ENCODE results near the gene ELMO1.

The ELMO1 gene

DNA sequence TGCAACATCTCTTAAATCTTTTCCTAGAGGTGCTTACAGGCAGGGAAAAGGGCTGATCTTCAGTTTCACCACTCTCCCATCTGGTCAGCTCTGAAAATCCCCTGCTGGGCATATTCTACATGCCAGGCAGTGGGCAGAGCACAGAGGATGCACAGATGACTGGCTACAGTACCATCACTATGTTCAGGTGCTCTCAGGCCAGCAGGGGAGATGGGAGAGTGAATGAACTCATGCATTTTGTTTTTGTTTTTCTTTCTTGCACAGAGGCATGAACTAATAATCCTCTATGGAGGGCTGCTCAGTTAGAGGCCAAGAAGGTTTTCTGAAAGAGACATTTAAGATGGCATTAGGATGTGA, 19.3 kb downstream of the ELMO1 start:
- no peak overlapping the region for H3K4me3 Mint-ChIP-seq
- H3K36me3 Mint-ChIP-seq, result peaks cover 12% of the 10 kb centered on the region
- peaks cover 67% of the 10 kb centered on the region for H3K4me1 Mint-ChIP-seq
- H3K9me3 Mint-ChIP-seq, result no peaks in the 10 kb centered on the region
- no peaks in the 10 kb centered on the region for H3K27me3 Mint-ChIP-seq
- H3K27ac Mint-ChIP-seq, result peak overlapping the region; percentile 13

DNA sequence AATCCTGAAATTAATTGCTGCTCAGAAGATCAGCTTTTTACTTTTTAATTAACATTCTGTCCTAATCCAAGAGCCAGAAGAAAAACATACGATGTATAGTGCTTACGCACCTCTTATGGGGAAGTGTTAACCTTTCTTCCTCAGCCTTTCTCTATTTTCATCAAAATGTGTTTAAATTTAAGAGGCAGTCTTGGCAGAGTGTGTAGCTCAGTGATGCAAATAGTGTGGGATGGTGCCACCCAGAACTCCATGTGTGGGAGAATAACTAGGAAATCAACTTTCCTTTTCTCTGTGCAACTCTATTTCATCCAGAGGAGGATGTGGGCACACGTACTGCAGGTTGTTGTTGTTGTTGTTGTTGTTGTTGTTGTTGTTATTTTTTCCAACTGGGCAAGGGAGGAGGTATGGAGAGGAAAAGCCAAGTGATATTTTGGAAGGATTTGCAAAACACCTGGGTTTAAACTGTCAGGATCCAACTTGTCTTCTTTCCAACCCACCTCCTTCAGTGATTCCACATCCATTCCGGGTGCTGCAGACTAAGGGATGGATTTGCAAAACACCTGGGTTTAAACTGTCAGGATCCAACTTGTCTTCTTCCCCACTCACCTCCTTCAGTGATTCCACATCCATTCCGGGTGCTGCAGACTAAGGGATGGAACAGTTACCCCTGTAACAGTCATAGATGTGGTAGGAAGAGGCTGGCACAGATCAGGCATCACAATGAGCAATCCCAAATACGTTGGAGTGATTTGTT, 19.8 kb downstream of the ELMO1 start:
- Mint-ChIP-seq H3K27me3 (no peaks in the 10 kb centered on the region), H3K4me1 (peaks cover 67% of the 10 kb centered on the region), H3K9me3 (no peaks in the 10 kb centered on the region), H3K36me3 (peaks cover 12% of the 10 kb centered on the region), H3K4me3 (no peak overlapping the region), H3K27ac (no peak overlapping the region)

DNA sequence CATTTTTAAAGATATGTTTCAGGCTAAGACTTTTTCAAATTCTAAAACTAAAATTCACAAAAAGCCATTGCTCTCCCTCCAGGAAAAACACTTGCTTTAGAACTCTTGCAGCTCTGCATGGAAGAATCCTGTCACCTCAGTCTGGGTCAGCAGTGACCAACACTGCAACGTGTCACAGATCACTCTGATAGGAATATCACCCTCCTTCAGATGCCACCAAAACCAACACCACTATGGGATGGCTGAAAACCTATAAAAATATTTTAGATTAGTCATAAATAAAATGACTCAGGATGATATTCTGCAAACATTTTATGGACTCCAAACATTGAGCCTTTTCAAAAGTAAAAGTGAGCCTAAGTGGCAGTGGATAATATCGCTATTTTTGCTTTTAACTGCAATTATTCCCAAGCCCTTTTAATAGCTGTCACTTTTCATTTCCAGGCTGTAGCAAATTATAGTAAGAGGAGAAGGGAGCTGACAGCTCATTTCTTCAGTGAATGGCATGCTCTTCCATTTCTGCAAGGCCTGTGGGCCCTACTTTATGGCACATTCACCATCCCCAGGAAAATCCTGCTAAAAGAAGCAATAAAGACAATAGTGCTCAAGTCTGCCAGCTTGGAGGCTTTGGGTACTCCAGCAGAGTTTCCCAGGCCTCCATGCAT, 21.3 kb downstream of the ELMO1 start:
- Mint-ChIP-seq H3K27ac (no peak overlapping the region), H3K9me3 (no peaks in the 10 kb centered on the region), H3K36me3 (peaks cover 14% of the 10 kb centered on the region), H3K4me1 (peaks cover 55% of the 10 kb centered on the region), H3K27me3 (no peaks in the 10 kb centered on the region), H3K4me3 (no peak overlapping the region)

DNA sequence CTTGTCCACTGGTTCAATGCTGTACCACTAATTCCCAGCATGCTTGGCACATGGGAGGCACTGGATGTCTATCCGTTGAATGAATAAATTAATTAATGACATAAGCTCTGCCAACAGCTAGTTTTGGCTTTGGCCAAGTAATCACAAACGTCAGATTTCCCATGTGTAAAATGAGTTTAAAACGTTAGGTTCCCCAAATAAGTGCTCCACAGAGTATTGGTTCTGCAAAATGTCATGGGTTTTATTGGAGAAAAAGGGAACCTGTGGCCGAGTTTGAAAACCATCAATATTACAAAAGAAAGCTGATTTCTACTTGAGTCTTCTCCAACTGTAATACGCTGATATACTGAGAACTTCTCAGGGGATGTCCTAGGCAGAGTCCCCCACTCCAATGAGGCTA, 23.2 kb downstream of the ELMO1 start:
- Mint-ChIP-seq H3K9me3 (no peaks in the 10 kb centered on the region), H3K27me3 (no peaks in the 10 kb centered on the region), H3K27ac (no peak overlapping the region), H3K4me1 (peaks cover 62% of the 10 kb centered on the region), H3K4me3 (no peak overlapping the region), H3K36me3 (peaks cover 14% of the 10 kb centered on the region)

DNA sequence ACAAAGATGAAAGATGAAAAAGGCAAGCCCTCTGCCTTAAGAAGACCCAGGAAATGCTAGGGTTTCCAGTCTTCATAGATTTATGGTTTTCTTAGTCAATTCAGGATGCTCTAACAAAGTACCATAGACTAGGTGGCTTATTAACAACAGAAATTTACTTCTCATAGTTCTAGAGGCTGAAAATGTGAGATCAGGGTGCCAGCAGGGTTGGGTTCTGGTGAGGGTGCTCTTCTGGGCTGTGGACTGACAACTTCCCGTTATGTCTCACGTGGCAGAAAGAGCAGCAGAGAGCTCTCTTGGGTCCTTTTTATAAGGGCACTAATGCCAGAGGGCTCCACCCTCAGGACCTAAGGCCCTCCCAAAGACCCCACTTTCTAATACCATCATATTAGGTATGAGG, 23.7 kb downstream of the ELMO1 start:
- Mint-ChIP-seq H3K9me3 (no peaks in the 10 kb centered on the region), H3K27me3 (no peaks in the 10 kb centered on the region), H3K27ac (no peak overlapping the region), H3K4me1 (peaks cover 62% of the 10 kb centered on the region), H3K36me3 (peaks cover 14% of the 10 kb centered on the region), H3K4me3 (no peak overlapping the region)

DNA sequence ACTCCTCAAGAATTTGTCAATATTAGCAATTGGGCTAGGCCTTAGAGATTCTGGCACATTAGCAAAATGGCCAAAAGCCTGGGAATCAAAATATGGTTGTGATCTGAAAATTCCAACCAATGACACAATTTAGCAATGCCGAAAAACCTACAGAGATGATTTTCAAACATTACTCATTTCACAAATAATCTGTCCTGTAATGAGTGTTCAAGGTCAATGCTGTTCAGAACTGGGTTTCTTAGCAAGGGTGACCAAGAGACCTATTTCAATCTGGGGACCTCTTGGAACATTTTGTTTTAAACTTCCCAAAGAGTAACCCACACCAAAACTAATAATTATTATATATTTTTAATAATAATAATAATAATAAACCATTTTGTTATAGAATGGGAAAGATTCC, 24.1 kb downstream of the ELMO1 start:
- Mint-ChIP-seq H3K4me3 (no peak overlapping the region), H3K27me3 (no peaks in the 10 kb centered on the region), H3K36me3 (peaks cover 13% of the 10 kb centered on the region), H3K9me3 (no peaks in the 10 kb centered on the region), H3K27ac (no peak overlapping the region), H3K4me1 (peaks cover 62% of the 10 kb centered on the region)

DNA sequence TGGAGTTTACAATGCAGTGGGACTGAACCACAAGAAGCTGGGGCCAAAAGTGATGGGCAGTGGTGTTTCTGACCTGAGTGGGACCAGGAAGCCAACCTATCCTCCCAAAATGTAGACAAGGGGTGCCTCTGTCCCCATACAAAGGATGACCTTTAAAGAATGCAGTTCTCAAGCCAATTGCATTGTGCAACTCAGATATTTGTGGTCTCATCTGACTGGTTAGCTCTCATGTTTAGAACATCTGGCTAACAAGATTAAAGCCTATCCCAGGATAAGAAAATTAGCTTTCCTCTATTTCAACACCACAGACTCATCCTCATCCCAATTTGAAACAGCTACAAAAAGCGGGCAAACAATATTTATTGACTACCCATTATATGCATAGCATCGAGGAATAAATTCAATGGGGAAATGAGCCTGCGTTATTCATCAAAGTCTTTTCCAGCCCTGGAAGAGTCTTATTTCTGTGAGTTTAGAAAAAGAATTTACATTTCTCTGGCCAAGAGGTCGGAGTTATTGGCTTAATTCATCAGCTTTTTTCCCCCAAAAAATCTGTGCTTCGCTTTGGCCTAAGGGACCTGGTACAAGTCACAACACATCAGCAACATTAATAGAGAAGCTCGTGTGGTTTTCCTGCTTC, 26.7 kb downstream of the ELMO1 start:
- no peaks in the 10 kb centered on the region for H3K9me3 Mint-ChIP-seq
- no peaks in the 10 kb centered on the region for H3K27me3 Mint-ChIP-seq
- peaks cover 59% of the 10 kb centered on the region for H3K4me1 Mint-ChIP-seq
- H3K36me3 Mint-ChIP-seq, result peaks cover 7% of the 10 kb centered on the region
- H3K27ac Mint-ChIP-seq, result no peak overlapping the region
- no peak overlapping the region for H3K4me3 Mint-ChIP-seq

DNA sequence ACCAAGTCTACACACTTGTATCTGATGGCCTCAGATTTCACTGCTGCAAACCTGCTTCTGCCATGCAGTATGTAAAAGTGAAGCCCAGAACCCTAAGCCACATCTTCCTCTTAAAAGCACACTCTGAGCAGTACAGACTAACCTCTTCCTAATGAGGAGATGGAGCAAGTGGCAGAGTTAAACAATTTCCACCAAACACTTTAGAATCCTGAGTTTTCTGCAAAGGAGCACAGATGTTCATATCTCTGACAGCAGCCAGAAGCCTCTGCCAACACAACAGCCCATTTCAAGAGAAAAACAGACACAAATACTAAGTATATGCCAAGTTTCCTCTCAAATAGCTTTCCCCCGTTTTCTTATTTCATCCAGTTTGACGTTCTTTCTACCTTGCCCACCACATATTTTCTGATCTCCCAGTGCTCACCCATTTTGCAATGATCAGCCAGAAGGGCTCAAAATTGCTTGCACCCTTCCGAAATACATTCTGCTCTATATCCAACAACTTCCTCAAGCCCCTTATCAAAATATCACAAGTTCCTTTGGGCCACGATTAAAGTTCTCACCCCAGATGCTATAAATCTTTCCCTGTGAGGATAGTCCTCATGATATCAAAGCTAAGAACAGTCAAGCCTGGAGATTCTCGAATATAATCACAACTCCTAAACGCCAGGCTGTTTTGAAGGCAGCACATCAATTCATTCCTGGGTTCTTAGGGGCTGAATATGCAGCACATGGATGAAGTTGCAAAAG, 27.5 kb downstream of the ELMO1 start:
- H3K27me3 Mint-ChIP-seq, result no peaks in the 10 kb centered on the region
- peaks cover 6% of the 10 kb centered on the region for H3K36me3 Mint-ChIP-seq
- H3K4me3 Mint-ChIP-seq, result no peak overlapping the region
- H3K27ac Mint-ChIP-seq, result no peak overlapping the region
- H3K9me3 Mint-ChIP-seq, result no peaks in the 10 kb centered on the region
- peaks cover 59% of the 10 kb centered on the region for H3K4me1 Mint-ChIP-seq

DNA sequence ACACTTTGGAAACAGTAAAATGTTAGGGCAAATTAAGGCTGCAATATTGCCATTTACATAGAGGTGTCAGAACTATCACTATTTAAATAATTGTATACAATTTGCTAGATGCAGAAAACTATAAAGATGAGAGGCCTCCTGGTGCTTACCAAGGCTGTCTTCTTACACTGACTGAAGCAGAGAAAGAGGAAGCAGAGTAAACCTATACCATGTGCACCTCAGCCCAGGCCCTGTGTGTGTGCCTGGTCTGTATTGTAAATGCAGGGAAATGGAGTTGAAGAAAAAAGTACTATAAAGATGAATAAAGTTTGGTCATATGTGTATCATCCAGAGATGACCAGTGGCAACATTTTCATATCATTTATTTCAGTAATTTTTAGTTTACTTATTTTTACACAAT, 29.2 kb downstream of the ELMO1 start:
- Mint-ChIP-seq H3K36me3 (peaks cover 8% of the 10 kb centered on the region), H3K4me1 (peaks cover 73% of the 10 kb centered on the region), H3K9me3 (no peaks in the 10 kb centered on the region), H3K4me3 (no peak overlapping the region), H3K27me3 (no peaks in the 10 kb centered on the region), H3K27ac (peak overlapping the region; percentile 57)

DNA sequence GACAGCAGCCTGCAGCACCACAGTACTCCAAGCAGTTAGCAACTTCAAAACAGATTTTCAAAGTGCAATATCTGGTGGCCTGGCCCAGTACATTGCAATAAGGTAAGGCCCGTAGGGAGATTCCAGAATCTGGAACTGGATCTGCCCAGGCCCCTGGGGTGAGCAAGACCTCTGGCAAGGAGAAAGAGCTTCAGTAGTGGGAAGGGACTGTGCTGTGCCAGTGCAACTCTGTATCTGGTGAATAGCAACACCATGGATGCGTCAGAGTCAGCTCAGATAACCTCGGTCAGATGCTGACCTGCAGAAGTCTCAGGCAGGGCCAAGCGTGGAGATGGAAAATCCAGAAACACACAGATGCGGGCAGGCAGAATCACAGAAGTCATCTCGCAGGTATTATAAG, 30.3 kb downstream of the ELMO1 start:
- H3K27ac Mint-ChIP-seq, result no peak overlapping the region
- peaks cover 8% of the 10 kb centered on the region for H3K36me3 Mint-ChIP-seq
- peaks cover 71% of the 10 kb centered on the region for H3K4me1 Mint-ChIP-seq
- no peak overlapping the region for H3K4me3 Mint-ChIP-seq
- H3K27me3 Mint-ChIP-seq, result no peaks in the 10 kb centered on the region
- peaks cover under 1% of the 10 kb centered on the region for H3K9me3 Mint-ChIP-seq

DNA sequence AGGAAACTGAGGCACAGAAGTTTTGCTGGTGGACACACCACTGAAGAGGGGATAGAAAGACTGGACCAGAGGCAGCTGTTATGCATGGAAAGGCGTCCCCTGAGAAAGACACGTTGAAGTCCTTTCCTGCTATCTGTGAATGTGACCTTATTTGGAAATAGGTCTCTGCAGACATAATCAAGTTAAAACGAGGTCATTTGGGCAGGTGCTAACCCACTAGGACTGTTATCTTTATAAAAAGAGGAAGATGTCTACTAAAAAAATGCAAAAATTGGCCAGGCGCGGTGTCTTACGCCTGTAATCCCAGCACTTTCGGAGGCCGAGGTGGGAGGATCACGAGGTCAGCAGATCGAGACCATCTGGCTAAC, 31.6 kb downstream of the ELMO1 start:
- peaks cover 14% of the 10 kb centered on the region for H3K36me3 Mint-ChIP-seq
- peaks cover 5% of the 10 kb centered on the region for H3K9me3 Mint-ChIP-seq
- no peak overlapping the region for H3K4me3 Mint-ChIP-seq
- no peaks in the 10 kb centered on the region for H3K27me3 Mint-ChIP-seq
- peaks cover 82% of the 10 kb centered on the region for H3K4me1 Mint-ChIP-seq
- no peak overlapping the region for H3K27ac Mint-ChIP-seq

DNA sequence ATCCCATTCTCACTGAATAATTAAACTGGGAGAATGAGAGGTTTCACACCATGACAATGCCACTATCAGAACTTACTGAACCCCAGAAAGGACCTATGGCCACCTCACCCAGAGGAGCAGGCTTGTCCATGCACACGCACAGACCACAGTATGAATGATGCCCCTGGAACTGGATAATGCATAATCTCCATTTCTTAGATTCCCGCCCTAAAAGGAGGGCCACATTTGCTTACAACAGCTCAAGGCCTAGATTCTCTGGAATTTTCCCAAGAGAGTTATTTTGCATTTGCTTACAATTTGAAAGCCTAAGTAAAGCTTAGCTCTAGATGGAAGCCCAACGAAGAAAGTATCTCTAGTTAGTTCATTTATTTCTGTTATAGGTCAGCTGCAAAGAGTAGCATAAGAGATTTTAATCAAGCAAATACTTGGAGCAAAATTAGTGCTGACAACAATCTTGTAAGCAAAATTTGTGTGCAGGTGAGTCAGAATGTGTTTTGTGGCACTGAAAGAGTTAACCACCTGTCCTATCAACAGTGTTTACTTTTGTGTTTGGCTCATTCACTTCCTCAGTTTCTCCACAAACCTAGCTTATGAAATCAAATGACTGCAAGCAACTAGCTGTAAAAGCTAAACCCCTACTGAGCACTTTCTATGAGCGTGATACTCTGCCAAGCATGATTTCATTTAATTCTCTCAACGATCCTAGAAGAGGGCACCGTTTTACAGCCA, 32.1 kb downstream of the ELMO1 start:
- Mint-ChIP-seq H3K4me1 (peaks cover 82% of the 10 kb centered on the region), H3K27me3 (no peaks in the 10 kb centered on the region), H3K36me3 (peaks cover 14% of the 10 kb centered on the region), H3K4me3 (no peak overlapping the region), H3K27ac (no peak overlapping the region), H3K9me3 (peaks cover 5% of the 10 kb centered on the region)

DNA sequence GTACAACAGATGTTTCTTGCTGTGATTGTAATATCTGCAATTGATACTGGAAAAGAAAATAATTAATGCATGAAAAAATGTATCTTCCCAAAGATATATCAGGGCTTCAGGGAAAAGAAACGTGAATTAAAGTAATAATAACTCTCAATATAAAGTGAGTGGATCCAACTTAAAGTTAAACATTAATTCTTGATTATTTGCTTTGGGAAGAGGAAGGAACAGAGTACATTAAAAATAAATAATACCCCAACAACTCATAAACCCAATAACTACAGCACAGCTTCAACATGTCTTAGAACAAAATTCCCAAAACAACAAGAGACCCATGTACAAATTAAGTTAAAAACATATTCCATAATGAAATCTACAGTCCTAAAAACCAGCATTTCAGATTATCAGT, 33.0 kb downstream of the ELMO1 start:
- peaks cover 14% of the 10 kb centered on the region for H3K36me3 Mint-ChIP-seq
- H3K9me3 Mint-ChIP-seq, result peaks cover 5% of the 10 kb centered on the region
- H3K27ac Mint-ChIP-seq, result no peak overlapping the region
- H3K27me3 Mint-ChIP-seq, result no peaks in the 10 kb centered on the region
- peaks cover 82% of the 10 kb centered on the region for H3K4me1 Mint-ChIP-seq
- H3K4me3 Mint-ChIP-seq, result no peak overlapping the region

DNA sequence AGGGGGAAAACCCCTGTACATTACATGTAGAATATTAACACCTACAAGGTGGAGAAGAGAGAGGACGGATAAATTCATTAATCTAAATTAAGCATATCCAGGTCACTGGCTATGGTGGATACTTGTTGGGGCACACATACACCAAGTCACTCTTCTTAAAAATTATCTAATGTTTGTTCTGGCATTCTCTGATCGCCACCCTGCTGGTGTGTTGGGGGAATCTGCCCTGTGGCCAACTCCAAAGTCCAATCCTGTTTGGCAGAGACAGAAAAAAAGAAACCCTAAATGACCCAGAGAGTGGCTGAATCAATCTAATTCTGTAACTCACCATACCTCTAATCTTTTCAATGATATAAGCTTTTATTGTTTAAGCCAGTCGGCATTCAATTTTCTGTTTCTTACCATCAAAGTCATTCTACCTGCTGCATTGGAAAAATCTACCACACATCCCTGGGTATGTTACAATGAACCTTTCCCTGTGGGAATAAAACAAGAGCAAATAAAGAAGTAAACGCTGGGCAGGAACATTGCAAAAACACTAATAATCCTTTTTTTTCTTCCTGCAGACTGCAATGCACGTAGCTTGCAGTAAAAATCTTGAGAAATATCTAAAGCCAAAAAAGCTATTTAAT, 34.2 kb downstream of the ELMO1 start:
- Mint-ChIP-seq H3K9me3 (peaks cover 5% of the 10 kb centered on the region), H3K4me3 (no peak overlapping the region), H3K27me3 (no peaks in the 10 kb centered on the region), H3K36me3 (peaks cover 18% of the 10 kb centered on the region), H3K27ac (peak overlapping the region; percentile 81), H3K4me1 (peaks cover 82% of the 10 kb centered on the region)
